ENCODE measurements around the gene NAV1.
A peak's percentile ranks its signal among the peaks of the same experiment; 100 is the strongest.

The NAV1 gene

GRCh38 chr1:201551877-201552731, 13.2 kb downstream of the NAV1 start:
- DNase-seq = no peak

GRCh38 chr1:201552941-201553351, 14.0 kb downstream of the NAV1 start:
- no peak for DNase-seq

- no peak for DNase-seq
Measured at GRCh38 chr1:201553496-201554189, 14.7 kb downstream of the NAV1 start.

GRCh38 chr1:201554190-201554600, 15.3 kb downstream of the NAV1 start:
- DNase-seq = no peak

- DNase-seq = no peak
Measured at GRCh38 chr1:201554789-201555592, 16.1 kb downstream of the NAV1 start.

GRCh38 chr1:201555593-201555945, 16.6 kb downstream of the NAV1 start:
- DNase-seq = no peak

- DNase-seq = no peak
Measured at GRCh38 chr1:201556841-201557571, 18.1 kb downstream of the NAV1 start.

GRCh38 chr1:201557572-201557958, 18.6 kb downstream of the NAV1 start:
- no peak for DNase-seq

- peak; percentile 68 for DNase-seq
Measured at GRCh38 chr1:201559679-201560162, 20.8 kb downstream of the NAV1 start.

- no peak for DNase-seq
Measured at GRCh38 chr1:201560328-201561194, 21.6 kb downstream of the NAV1 start.

GRCh38 chr1:201561195-201561564, 22.3 kb downstream of the NAV1 start:
- DNase-seq = no peak

- no peak for DNase-seq
Measured at GRCh38 chr1:201561601-201562000, 22.7 kb downstream of the NAV1 start.

- no peak for DNase-seq
Measured at GRCh38 chr1:201562257-201562656, 23.3 kb downstream of the NAV1 start.

GRCh38 chr1:201562659-201563405, 23.9 kb downstream of the NAV1 start:
- no peak for DNase-seq

- DNase-seq = no peak
Measured at GRCh38 chr1:201563406-201563780, 24.5 kb downstream of the NAV1 start.

GRCh38 chr1:201563941-201564340, 25.0 kb downstream of the NAV1 start:
- DNase-seq = no peak

- DNase-seq = no peak
Measured at GRCh38 chr1:201565024-201565730, 26.2 kb downstream of the NAV1 start.

- no peak for DNase-seq
Measured at GRCh38 chr1:201565771-201566528, 27.0 kb downstream of the NAV1 start.

- DNase-seq = no peak
Measured at GRCh38 chr1:201566529-201566823, 27.5 kb downstream of the NAV1 start.

Data from activated T-cell treated with anti-CD3 and anti-CD28 coated beads, Interleukin-2, amount 50 U/mL, for 1 hour (primary cell).